H9 (cell line): Measurements from ENCODE around the gene ARFGAP2. TPM values are rescaled to one million over a fixed set of nuclear protein-coding genes. Genes with fewer than 3 reads are reported as not detected.

Source experiments
- DNase-seq: peaks from one replicate; pipeline ENCODE4 v3.0.0-alpha.2; 2017
- H2AFZ ChIP-seq: one replicate; pipeline ENCODE4 v1.6.1; 2013; ENCODE audit warnings: mild to moderate bottlenecking, low read length, control low read depth, moderate library complexity
- H2AK5ac ChIP-seq: 2 replicates; pipeline ENCODE4 v1.6.1; 2013; ENCODE audit warnings: low read length, control low read depth, mixed read lengths; ENCODE audit not compliant: insufficient read length
- H2BK120ac ChIP-seq: one replicate; pipeline ENCODE4 v1.6.1; 2013; ENCODE audit warnings: low read depth, mild to moderate bottlenecking, low read length, control low read depth, inconsistent platforms; ENCODE audit not compliant: poor library complexity, severe bottlenecking
- H2BK12ac ChIP-seq: 2 replicates; pipeline ENCODE4 v1.6.1; 2013; ENCODE audit warnings: low read length, control low read depth, mixed read lengths, low read depth; ENCODE audit not compliant: insufficient read length
- H2BK15ac ChIP-seq: 2 replicates; pipeline ENCODE4 v1.6.1; 2013; ENCODE audit warnings: low read depth, low read length, control low read depth
- H2BK20ac ChIP-seq: one replicate; pipeline ENCODE4 v1.6.1; 2013; ENCODE audit warnings: low read depth, mild to moderate bottlenecking, low read length, control low read depth, inconsistent platforms; ENCODE audit not compliant: poor library complexity, severe bottlenecking
- H2BK5ac ChIP-seq: 2 replicates; pipeline ENCODE4 v1.6.1; 2013; ENCODE audit warnings: low read length, control low read depth, mixed read lengths; ENCODE audit not compliant: insufficient read length
- H3K14ac ChIP-seq: 2 replicates; pipeline ENCODE4 v1.6.1; 2013; ENCODE audit warnings: low read length, control low read depth; ENCODE audit not compliant: insufficient read depth
- H3K18ac ChIP-seq: 2 replicates; pipeline ENCODE4 v1.6.1; 2013; ENCODE audit warnings: low read depth, mild to moderate bottlenecking, mixed read lengths, low read length, control low read depth; ENCODE audit not compliant: insufficient read length
- H3K23ac ChIP-seq: 2 replicates; pipeline ENCODE4 v1.6.1; 2013; ENCODE audit warnings: low read length, control low read depth, mixed read lengths, low read depth; ENCODE audit not compliant: insufficient read length
- H3K23me2 ChIP-seq: 2 replicates; pipeline ENCODE4 v1.6.1; 2013; ENCODE audit warnings: low read depth, mild to moderate bottlenecking, mixed read lengths, low read length, control low read depth; ENCODE audit not compliant: insufficient read length, poor library complexity, severe bottlenecking
- H3K27ac ChIP-seq: 2 replicates; pipeline ENCODE4 v1.5.1; 2013; ENCODE audit warnings: low read length, control low read depth, mixed read lengths, low read depth; ENCODE audit not compliant: insufficient read length
- H3K27me3 ChIP-seq: 2 replicates; pipeline ENCODE4 v1.6.1; 2013; ENCODE audit warnings: low read length, control low read depth, inconsistent platforms; ENCODE audit not compliant: insufficient read depth
- H3K4ac ChIP-seq: 2 replicates; pipeline ENCODE4 v1.6.1; 2013; ENCODE audit warnings: low read depth, mild to moderate bottlenecking, control low read depth, inconsistent platforms, low read length, moderate library complexity
- H3K4me1 ChIP-seq: 2 replicates; pipeline ENCODE4 v1.6.1; 2013; ENCODE audit warnings: low read length, control low read depth, inconsistent platforms; ENCODE audit not compliant: insufficient read depth
- H3K4me2 ChIP-seq: 2 replicates; pipeline ENCODE4 v1.6.1; 2013; ENCODE audit warnings: low read length, control low read depth, mixed read lengths; ENCODE audit not compliant: insufficient read length, insufficient read depth
- H3K56ac ChIP-seq: 2 replicates; pipeline ENCODE4 v1.6.1; 2013; ENCODE audit warnings: low read depth, mild to moderate bottlenecking, mixed read lengths, low read length, control low read depth; ENCODE audit not compliant: insufficient read length
- H3K79me1 ChIP-seq: 2 replicates; pipeline ENCODE4 v1.6.1; 2013; ENCODE audit warnings: low read depth, mild to moderate bottlenecking, moderate library complexity, low read length, control low read depth, inconsistent platforms; ENCODE audit not compliant: insufficient read depth, poor library complexity, severe bottlenecking
- H3K79me2 ChIP-seq: 2 replicates; pipeline ENCODE4 v1.6.1; 2013; ENCODE audit warnings: low read length, control low read depth, inconsistent platforms; ENCODE audit not compliant: insufficient read depth
- H3K9ac ChIP-seq: 2 replicates; pipeline ENCODE4 v1.6.1; 2013; ENCODE audit warnings: low read length, control low read depth, mixed read lengths; ENCODE audit not compliant: insufficient read length; ENCODE audit errors: extremely low read depth
- H3K9me3 ChIP-seq: one replicate; pipeline ENCODE4 v1.6.1; 2013; ENCODE audit warnings: low read depth, low read length, inconsistent platforms; ENCODE audit not compliant: control insufficient read depth
- H3T11ph ChIP-seq: one replicate; pipeline ENCODE4 v1.6.1; 2013; ENCODE audit warnings: mild to moderate bottlenecking, low read length, control low read depth, inconsistent platforms
- H4K20me1 ChIP-seq: one replicate; pipeline ENCODE4 v1.6.1; 2013; ENCODE audit not compliant: control insufficient read depth, insufficient read length, insufficient read depth
- H4K5ac ChIP-seq: 2 replicates; pipeline ENCODE4 v1.6.1; 2013; ENCODE audit warnings: low read depth, mild to moderate bottlenecking, mixed read lengths, low read length, control low read depth; ENCODE audit not compliant: insufficient read length
- H4K8ac ChIP-seq: replicated peaks from 2 replicates; pipeline ENCODE4 v1.6.1; 2013; ENCODE audit warnings: low read length, control low read depth, mixed read lengths, low read depth; ENCODE audit not compliant: insufficient read length
- H4K91ac ChIP-seq: 2 replicates; pipeline ENCODE4 v1.6.1; 2013; ENCODE audit warnings: low read depth, mild to moderate bottlenecking, moderate library complexity, mixed read lengths, low read length, control low read depth; ENCODE audit not compliant: insufficient read length
- H3K27ac Mint-ChIP-seq, 3 experiments: 2 replicates in 2 of 3; 3 replicates in 1 of 3; pipeline ENCODE4 v1.8.0; 2020 to 2021; ENCODE audit warnings: mixed read lengths in 3 of 3, mild to moderate bottlenecking in 1 of 3, moderate library complexity in 1 of 3
- H3K27me3 Mint-ChIP-seq: 2 replicates; pipeline ENCODE4 v1.8.0; 2021; ENCODE audit warnings: low read depth, mild to moderate bottlenecking, moderate library complexity, mixed read lengths
- H3K36me3 Mint-ChIP-seq, 3 experiments: 2 replicates in 2 of 3; 3 replicates in 1 of 3; pipeline ENCODE4 v1.8.0; 2020 to 2021; ENCODE audit warnings: low read depth in 3 of 3, mixed read lengths in 3 of 3; ENCODE audit not compliant: insufficient read depth in 1 of 3
- H3K4me1 Mint-ChIP-seq, 2 experiments: 2 replicates each; pipeline ENCODE4 v1.8.0; 2020; ENCODE audit warnings: mixed read lengths in 2 of 2
- H3K4me3 Mint-ChIP-seq, 2 experiments: 2 replicates in 1 of 2; 3 replicates in 1 of 2; pipeline ENCODE4 v1.8.0; 2020 to 2021; ENCODE audit warnings: mild to moderate bottlenecking in 2 of 2, mixed read lengths in 2 of 2, moderate library complexity in 1 of 2
- H3K9me3 Mint-ChIP-seq, 2 experiments: 2 replicates in 1 of 2; 3 replicates in 1 of 2; pipeline ENCODE4 v1.8.0; 2020; ENCODE audit warnings: mild to moderate bottlenecking in 2 of 2, mixed read lengths in 2 of 2, moderate library complexity in 1 of 2
- WGBS: extraction: QIAGEN DNeasy Blood & Tissue Kit; methylation state at CpG from one replicate; pipeline ENCODE4 v1.1.7; 2013; ENCODE audit warnings: missing lambda C conversion rate, low lambda C conversion rate, mixed read lengths; ENCODE audit not compliant: insufficient read length; ENCODE audit errors: extremely low coverage; 5-methylcytosine and 5-hydroxymethylcytosine counted together
- total RNA-seq: library from RNA; stranded (reverse); gene quantifications from 2 replicates; pipeline ENCODE4 v1.2.1, GENCODE V29; 2021
- TF ChIP-seq, protein P1 (sequence below): fragments of 200-600 bp; sonication (generic); conservative IDR thresholded peaks from 3 replicates; pipeline ENCODE4 v1.8.0; 2021; ENCODE audit warnings: antibody characterized with exemption, mild to moderate bottlenecking

The ARFGAP2 gene
- total RNA-seq, 1 experiment from 2014 or later: 72.3 TPM

DNA sequence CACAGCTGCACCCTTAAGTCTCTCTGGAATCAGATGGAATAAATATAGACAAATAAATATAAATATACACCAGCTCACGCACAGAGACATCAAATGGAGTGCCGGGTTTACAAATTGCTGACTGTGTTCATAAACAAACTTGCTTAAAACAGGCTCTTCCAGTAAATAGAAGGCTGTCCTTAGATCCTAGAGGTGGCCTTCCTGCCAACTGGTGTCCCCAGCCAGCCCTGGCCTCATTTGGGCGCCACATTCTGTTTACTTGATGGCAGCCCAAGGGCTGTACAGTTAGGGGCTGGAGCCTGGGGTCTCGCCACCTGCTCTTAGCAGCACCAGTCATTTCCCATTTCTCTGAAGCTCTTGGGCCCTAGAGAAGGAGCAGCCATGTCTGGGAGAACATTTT lies 20.8 kb downstream of the ARFGAP2 start:
- Histone ChIP-seq H3K79me2 (no peaks in the 10 kb centered on the region), H3K9ac (no peak overlapping the region), H3K79me1 (no peaks in the 10 kb centered on the region), H3K27me3 (no peaks in the 10 kb centered on the region), H4K5ac (no peak overlapping the region), H2AFZ (no peak overlapping the region), H4K91ac (no peak overlapping the region), H4K20me1 (no peaks in the 10 kb centered on the region), H2BK12ac (no peak overlapping the region), H3K23ac (no peak overlapping the region), H2BK20ac (no peak overlapping the region), H3K4ac (no peak overlapping the region), H3K56ac (no peak overlapping the region), H2AK5ac (no peak overlapping the region), H3K27ac (no peak overlapping the region), H3K9me3 (no peaks in the 10 kb centered on the region), H3K23me2 (no peaks in the 10 kb centered on the region), H3K4me1 (peaks cover 3% of the 10 kb centered on the region; the same call in 1 of the 2 replicates), H3K4me2 (no peak overlapping the region), H3K14ac (no peak overlapping the region), H2BK120ac (no peak overlapping the region), H3K18ac (no peak overlapping the region), H4K8ac (no peak overlapping the region), H2BK15ac (no peak overlapping the region), H3T11ph (no peak overlapping the region), H2BK5ac (no peak overlapping the region)
- TF ChIP-seq, protein P1, sequence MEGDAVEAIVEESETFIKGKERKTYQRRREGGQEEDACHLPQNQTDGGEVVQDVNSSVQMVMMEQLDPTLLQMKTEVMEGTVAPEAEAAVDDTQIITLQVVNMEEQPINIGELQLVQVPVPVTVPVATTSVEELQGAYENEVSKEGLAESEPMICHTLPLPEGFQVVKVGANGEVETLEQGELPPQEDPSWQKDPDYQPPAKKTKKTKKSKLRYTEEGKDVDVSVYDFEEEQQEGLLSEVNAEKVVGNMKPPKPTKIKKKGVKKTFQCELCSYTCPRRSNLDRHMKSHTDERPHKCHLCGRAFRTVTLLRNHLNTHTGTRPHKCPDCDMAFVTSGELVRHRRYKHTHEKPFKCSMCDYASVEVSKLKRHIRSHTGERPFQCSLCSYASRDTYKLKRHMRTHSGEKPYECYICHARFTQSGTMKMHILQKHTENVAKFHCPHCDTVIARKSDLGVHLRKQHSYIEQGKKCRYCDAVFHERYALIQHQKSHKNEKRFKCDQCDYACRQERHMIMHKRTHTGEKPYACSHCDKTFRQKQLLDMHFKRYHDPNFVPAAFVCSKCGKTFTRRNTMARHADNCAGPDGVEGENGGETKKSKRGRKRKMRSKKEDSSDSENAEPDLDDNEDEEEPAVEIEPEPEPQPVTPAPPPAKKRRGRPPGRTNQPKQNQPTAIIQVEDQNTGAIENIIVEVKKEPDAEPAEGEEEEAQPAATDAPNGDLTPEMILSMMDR: no peak
- peaks cover 0 to 2% (median 0%) of the 10 kb centered on the region in 3 experiments; a peak in 1 of 7 replicates for H3K36me3 Mint-ChIP-seq
- no peaks in the 10 kb centered on the region; a peak in 1 of 5 replicates for H3K9me3 Mint-ChIP-seq
- peaks cover 24 to 35% of the 10 kb centered on the region in 2 experiments for H3K4me1 Mint-ChIP-seq
- no CpG with 5 or more reads among the region's 4 CpGs for WGBS
- H3K27ac Mint-ChIP-seq: no peak overlapping the region
- no peak overlapping the region for H3K4me3 Mint-ChIP-seq
- DNase-seq: no peak
- no peaks in the 10 kb centered on the region; the same call in 1 of the 2 replicates for H3K27me3 Mint-ChIP-seq
